Sigmoid colon (tissue), 7 donors: ENCODE measurements around the gene TSPAN18. TPM values are rescaled to one million over a fixed set of nuclear protein-coding genes. Genes with fewer than 3 reads are reported as not detected.

ENCODE experiments used
- DNase-seq: peaks from one replicate; pipeline ENCODE4 v3.0.0-alpha.2; 2019
- H3K27ac ChIP-seq, 4 donors: fragments of 200-600 bp; sonication (generic); one replicate each; pipeline ENCODE4 v1.5.1; 2016 to 2019; ENCODE audit warnings: mild to moderate bottlenecking in 1 of 4
- H3K27me3 ChIP-seq, 3 donors: fragments of 200-600 bp; sonication (generic); one replicate each; pipeline ENCODE4 v1.5.1; 2019; ENCODE audit warnings: mild to moderate bottlenecking in 1 of 3
- H3K36me3 ChIP-seq, 4 donors: fragments of 200-600 bp; sonication (generic); one replicate each; pipeline ENCODE4 v1.5.1; 2016 to 2019
- H3K4me1 ChIP-seq, 4 donors: fragments of 200-600 bp; sonication (generic); one replicate each; pipeline ENCODE4 v1.5.1; 2017 to 2019
- H3K4me3 ChIP-seq, 4 donors: fragments of 200-600 bp; sonication (generic); one replicate each; pipeline ENCODE4 v1.5.1; 2017 to 2019; ENCODE audit warnings: mild to moderate bottlenecking in 2 of 4, moderate library complexity in 1 of 4
- H3K9me3 ChIP-seq, 4 donors: fragments of 200-600 bp in 3 of 4; sonication (generic) in 3 of 4; one replicate each; pipeline versions ENCODE4 v1.5.1 to v1.6.1; 2013 to 2019
- CTCF ChIP-seq, 4 experiments: fragments of 450-650 bp in 3 of 4; fragments of 200-600 bp in 1 of 4; IDR thresholded peaks; one replicate each; pipeline ENCODE4 v1.5.1; 2016 to 2019; ENCODE audit warnings: antibody characterized with exemption in 4 of 4, mild to moderate bottlenecking in 3 of 4, moderate library complexity in 2 of 4
- EP300 ChIP-seq, 4 donors: sonication (generic); formaldehyde crosslinking; IDR thresholded peaks; one replicate each; pipeline ENCODE4 v1.6.1; 2017; ENCODE audit warnings: antibody characterized with exemption in 4 of 4
- POLR2A ChIP-seq, 2 donors: fragments of 450-650 bp; IDR thresholded peaks; one replicate each; pipeline ENCODE4 v1.6.1; 2016; ENCODE audit warnings: antibody characterized with exemption in 2 of 2, mild to moderate bottlenecking in 2 of 2, moderate library complexity in 2 of 2
- POLR2AphosphoS5 ChIP-seq, 4 donors: sonication (generic); formaldehyde crosslinking; IDR thresholded peaks; one replicate each; pipeline ENCODE4 v1.6.1; 2017; ENCODE audit warnings: antibody characterized with exemption in 4 of 4
- WGBS, 2 donors: extraction: QIAGEN DNeasy Blood & Tissue Kit; methylation state at CpG; one replicate each; pipeline ENCODE4 v1.1.7; 2013; 5-methylcytosine and 5-hydroxymethylcytosine counted together
- intact Hi-C: fragments of 100-400 bp; cut with DNase I; formaldehyde crosslinking; loops from one replicate; pipeline ENCODE4 v1.15.1; 2023
- polyA plus RNA-seq, 3 donors: library from polyadenylated mRNA; stranded (reverse); fragments of 200-250 nt; gene quantifications; one replicate each; pipeline ENCODE4 v1.2.3, GENCODE V29; 2013
- total RNA-seq, 4 donors: library from RNA; depleted of rRNA; stranded (reverse); fragments of >200 nt; gene quantifications; one replicate each; pipeline ENCODE4 v1.1.0, GENCODE V29; 2016
- donor health status: healthy with polysubstance abuse.
- donor health status: Bipolar disorder and iron deficiency.
- donor health status: healthy.

The TSPAN18 gene
- total and polyA plus RNA-seq, 7 donors, result 0.23 to 75.3 (median 13.8) TPM

GRCh38 chr11:44725016-44725685 lies 1.6 kb upstream of the TSPAN18 start:
- H3K4me1 ChIP-seq, result peaks cover 4 to 39% (median 32%) of the 10 kb centered on the region in 4 donors
- H3K36me3 ChIP-seq, result no peaks in the 10 kb centered on the region
- no peak overlapping the region for H3K4me3 ChIP-seq
- H3K9me3 ChIP-seq, result no peaks in the 10 kb centered on the region
- 64 to 69% methylated on average over 12 of the region's 12 CpGs for WGBS, 2 donors
- H3K27ac ChIP-seq, result peak overlapping the region in 3 of 4 donors; percentile 85 to 87 (median 86)
- TF ChIP-seq POLR2A (IDR thresholded peaks at IDR 0.05), result no peak
- TF ChIP-seq EP300 (IDR thresholded peaks at IDR 0.05), result no peak
- no peak for TF ChIP-seq POLR2AphosphoS5 (IDR thresholded peaks at IDR 0.05)
- TF ChIP-seq CTCF (IDR thresholded peaks at IDR 0.05), result no peak
- H3K27me3 ChIP-seq, result no peaks in the 10 kb centered on the region
- intact Hi-C loops, result loop anchor here (5.0 kb wide), 1 partner anchor 158 kb away; the partner anchor contains the start of gene CD82
- DNase-seq, result no peak

- 67 to 72% methylated on average over 10 of the region's 10 CpGs for WGBS, 2 donors
- Histone ChIP-seq H3K4me1 (peaks cover 4 to 45% (median 36%) of the 10 kb centered on the region in 4 donors), H3K9me3 (no peaks in the 10 kb centered on the region), H3K4me3 (no peak overlapping the region), H3K36me3 (no peaks in the 10 kb centered on the region), H3K27ac (peak overlapping the region; percentile 62 to 87 (median 86)), H3K27me3 (no peaks in the 10 kb centered on the region)
- DNase-seq, result no peak
- intact Hi-C loops, result loop anchor here (2.0 to 5.0 kb wide), 2 partner anchors 99 to 159 kb away; partner anchors contain the start of gene CD82
- TF ChIP-seq POLR2AphosphoS5 (IDR thresholded peaks at IDR 0.05) (no peak), CTCF (IDR thresholded peaks at IDR 0.05) (no peak), EP300 (IDR thresholded peaks at IDR 0.05) (no peak), POLR2A (IDR thresholded peaks at IDR 0.05) (no peak)
Observed at GRCh38 chr11:44725757-44726282, 942 bp upstream of the TSPAN18 start.

GRCh38 chr11:44727114-44727372 lies 281 bp downstream of the TSPAN18 start:
- TF ChIP-seq POLR2AphosphoS5 (IDR thresholded peaks at IDR 0.05) (no peak), POLR2A (IDR thresholded peaks at IDR 0.05) (no peak), CTCF (IDR thresholded peaks at IDR 0.05) (no peak), EP300 (IDR thresholded peaks at IDR 0.05) (no peak)
- Histone ChIP-seq H3K27me3 (no peaks in the 10 kb centered on the region), H3K9me3 (no peaks in the 10 kb centered on the region), H3K36me3 (no peaks in the 10 kb centered on the region), H3K4me3 (peak overlapping the region; percentile 72 to 90 (median 82)), H3K27ac (peak overlapping the region; percentile 87 to 95 (median 89)), H3K4me1 (peaks cover 4 to 52% (median 46%) of the 10 kb centered on the region in 4 donors)
- 1% methylated on average over 45 of the region's 45 CpGs for WGBS, 2 donors
- intact Hi-C loops, result loop anchor here (2.0 to 5.0 kb wide), 2 partner anchors 100 to 160 kb away; partner anchors contain the start of gene CD82
- DNase-seq, result no peak

- Histone ChIP-seq H3K27me3 (no peaks in the 10 kb centered on the region), H3K36me3 (no peaks in the 10 kb centered on the region), H3K27ac (peak overlapping the region; percentile 87 to 95 (median 89)), H3K9me3 (no peaks in the 10 kb centered on the region), H3K4me1 (peaks cover 4 to 56% (median 51%) of the 10 kb centered on the region in 4 donors), H3K4me3 (peak overlapping the region; percentile 72 to 90 (median 82))
- WGBS, 2 donors, result 1% methylated on average over 70 of the region's 70 CpGs
- peak; percentile 93 for DNase-seq
- TF ChIP-seq POLR2A (IDR thresholded peaks at IDR 0.05) (peak in 1 of 2 donors; percentile 12), EP300 (IDR thresholded peaks at IDR 0.05) (no peak), CTCF (IDR thresholded peaks at IDR 0.05) (peak; percentile 86 to 96 (median 92)), POLR2AphosphoS5 (IDR thresholded peaks at IDR 0.05) (peak in 3 of 4 donors; percentile 33 to 73 (median 57))
- intact Hi-C loops, result loop anchor here (1.0 to 5.0 kb wide), 4 partner anchors 47 to 167 kb away; partner anchors contain the start of gene CD82
Observed at GRCh38 chr11:44727373-44728287, 868 bp downstream of the TSPAN18 start.
